NCI-H187 (cell line): ENCODE results near the gene PEX11A.
"Not testable (repeated sequence)": the region's sequence is repeated elsewhere in the genome, so short reads cannot be mapped to it uniquely, and the experiment has no call there.

Experiments
- DNase-seq, 2 experiments: peaks; one replicate each; lab custom pipeline; 2025; lab: John Stamatoyannopoulos, UW

Gene PEX11A

GRCh38 chr15:89690276-89691218 lies at the start of gene PEX11A, which contains the start of gene WDR93:
TSS of gene PEX11A (minus strand) at chr15:89690754. CDS start at chr15:89690632, 122 bp downstream.
TSS of gene WDR93 (plus strand) at chr15:89690811. CDS start at chr15:89701747, 10,936 bp downstream.
- DNase-seq, result peak; percentile 57 to 63

GRCh38 chr15:89740137-89740536 lies 49.6 kb upstream of the PEX11A start:
- DNase-seq, result peak; percentile 54

GRCh38 chr15:89735773-89736172 lies 45.2 kb upstream of the PEX11A start:
- no peak for DNase-seq

- no peak for DNase-seq
Observed at GRCh38 chr15:89732451-89733172, 42.1 kb upstream of the PEX11A start.

GRCh38 chr15:89731275-89731674 lies 40.7 kb upstream of the PEX11A start:
- DNase-seq, result no peak

GRCh38 chr15:89728254-89728653 lies 37.7 kb upstream of the PEX11A start:
- DNase-seq, result no peak

- DNase-seq, result no peak
Observed at GRCh38 chr15:89725064-89725463, 34.5 kb upstream of the PEX11A start.

GRCh38 chr15:89724621-89725020 lies 34.1 kb upstream of the PEX11A start:
- no peak for DNase-seq

- no peak for DNase-seq
Observed at GRCh38 chr15:89723031-89723430, 32.5 kb upstream of the PEX11A start.

GRCh38 chr15:89714775-89715174 lies 24.2 kb upstream of the PEX11A start:
- DNase-seq, result no peak

- DNase-seq, result no peak
Observed at GRCh38 chr15:89707577-89707976, 17.0 kb upstream of the PEX11A start.

GRCh38 chr15:89704411-89704810 lies 13.9 kb upstream of the PEX11A start:
- DNase-seq, result no peak

- DNase-seq, result no peak
Observed at GRCh38 chr15:89695198-89695597, 4.6 kb upstream of the PEX11A start.

- DNase-seq, result no peak
Observed at GRCh38 chr15:89693696-89694095, 3.1 kb upstream of the PEX11A start.

GRCh38 chr15:89693091-89693490 lies 2.5 kb upstream of the PEX11A start:
- DNase-seq, result no peak

GRCh38 chr15:89689930-89690275 lies 651 bp downstream of the PEX11A start:
- DNase-seq, result not testable (repeated sequence)

GRCh38 chr15:89686522-89686921 lies 4.0 kb downstream of the PEX11A start:
- DNase-seq, result no peak

- DNase-seq, result no peak
Observed at GRCh38 chr15:89685995-89686394, 4.6 kb downstream of the PEX11A start.

- DNase-seq, result no peak
Observed at GRCh38 chr15:89681146-89681545, 9.4 kb downstream of the PEX11A start.

- no peak for DNase-seq
Observed at GRCh38 chr15:89680282-89680873, 10.2 kb downstream of the PEX11A start.

GRCh38 chr15:89679212-89679611 lies 11.3 kb downstream of the PEX11A start, which contains the start of gene PLIN1:
TSS of gene PLIN1 (minus strand) at chr15:89679367. CDS start at chr15:89677489, 1,878 bp downstream.
- no peak for DNase-seq

- no peak for DNase-seq
Observed at GRCh38 chr15:89677381-89677780, 13.2 kb downstream of the PEX11A start.
